GM21619 (cell line): ENCODE measurements around the gene ITM2C.
A peak's percentile ranks its signal among the peaks of the same experiment; 100 is the strongest.

ENCODE experiments used
- ATAC-seq: cut with Tn5 transposase; IDR thresholded peaks from one replicate; pipeline ENCODE4 v1.9.1; 2021; ENCODE audit not compliant: unreplicated experiment

The ITM2C gene

DNA sequence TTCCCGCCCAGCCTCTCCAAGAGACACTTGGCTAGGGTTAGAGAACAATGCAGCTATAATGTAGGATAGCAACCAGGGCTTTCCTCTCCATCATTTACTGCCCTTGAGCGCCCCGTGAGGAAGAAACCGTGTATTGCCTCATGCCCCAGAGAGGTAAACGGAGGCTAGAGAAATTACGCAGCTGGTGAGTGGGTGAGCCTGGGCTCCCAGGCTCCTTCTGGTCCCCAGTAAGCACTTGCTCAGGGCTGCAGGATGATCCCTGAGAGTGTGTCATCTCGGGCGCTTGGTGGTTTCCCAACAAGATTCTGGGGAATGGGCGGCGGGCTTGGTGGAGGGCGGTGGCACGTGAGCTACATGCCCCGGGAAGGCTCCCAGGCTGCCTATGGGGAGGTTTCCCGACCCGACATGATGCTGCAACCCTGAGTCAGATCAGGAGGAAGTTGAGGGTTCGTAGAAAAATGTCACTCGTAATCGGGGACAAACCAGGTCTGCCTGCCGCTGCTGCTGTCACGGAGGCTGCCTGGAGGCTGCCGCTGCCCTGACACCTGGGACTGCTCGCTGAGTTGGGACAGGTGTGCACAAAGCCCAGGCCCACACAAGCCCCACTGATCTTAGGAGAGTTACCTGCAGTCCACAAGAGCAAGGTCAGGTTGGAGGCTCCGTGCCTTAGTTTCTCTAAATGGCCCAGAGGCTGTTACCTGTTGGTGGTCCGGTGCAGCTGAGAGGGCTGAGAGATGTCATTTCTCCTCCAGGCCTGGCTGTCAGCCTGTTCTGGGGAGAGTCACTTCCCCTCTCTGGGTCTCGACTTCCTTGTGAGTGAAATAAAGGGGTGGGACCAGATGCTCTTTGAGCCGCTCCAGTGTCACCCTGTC lies 60.0 kb downstream of the ITM2C start, which contains the start of gene GPR55:
Gene GPR55, minus strand, starts transcription at position 773 of the 872 bp plus-strand sequence. CDS start 14,280 bp downstream, outside the sequence.
- ATAC-seq: peak; percentile 34

GRCh38 chr2:230925443-230925878 lies 60.7 kb downstream of the ITM2C start:
- ATAC-seq: peak; percentile 6

DNA sequence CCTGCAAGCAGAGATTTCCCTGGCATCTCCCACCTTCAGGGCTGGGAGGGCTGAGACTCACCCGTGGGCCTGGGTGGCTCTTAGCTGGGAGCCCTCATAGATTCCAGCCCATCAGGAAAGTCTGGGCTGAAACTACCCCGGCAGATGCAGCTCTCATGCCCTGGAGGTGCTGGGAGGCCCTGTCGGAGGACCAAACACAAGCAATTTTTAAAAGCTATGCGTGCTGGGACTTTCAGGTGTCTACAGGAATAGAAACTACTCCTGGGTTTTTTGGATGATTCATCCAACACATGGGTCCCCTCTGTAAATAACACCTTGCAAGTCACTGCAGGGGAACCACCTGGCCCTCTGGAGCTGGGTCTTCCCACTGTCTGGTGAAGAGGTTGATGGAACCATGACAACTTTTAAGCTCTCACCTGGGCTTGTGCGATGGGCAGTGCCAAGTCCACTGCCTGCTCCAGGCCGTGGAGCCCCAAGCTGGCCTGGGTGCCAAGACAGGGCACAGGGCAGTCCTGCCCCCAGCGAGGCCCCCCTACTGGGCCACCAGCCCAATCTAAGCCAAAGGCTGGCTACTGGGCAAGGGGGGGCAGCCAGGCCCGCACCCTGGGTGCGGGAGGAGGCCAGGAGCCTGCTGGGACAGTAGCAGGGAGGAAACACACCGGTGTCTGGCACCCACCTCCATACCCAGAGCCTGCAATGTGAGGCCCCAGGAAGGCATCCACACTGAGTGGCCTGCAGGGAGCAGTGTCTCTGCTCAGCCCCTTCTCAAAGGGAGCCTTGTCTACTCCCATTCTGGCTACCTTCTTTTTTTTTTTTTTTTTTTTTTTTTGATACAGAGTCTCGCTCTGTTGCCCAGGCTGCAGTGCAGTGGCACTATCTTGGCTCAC lies 61.4 kb downstream of the ITM2C start:
- ATAC-seq: peak; percentile 39

DNA sequence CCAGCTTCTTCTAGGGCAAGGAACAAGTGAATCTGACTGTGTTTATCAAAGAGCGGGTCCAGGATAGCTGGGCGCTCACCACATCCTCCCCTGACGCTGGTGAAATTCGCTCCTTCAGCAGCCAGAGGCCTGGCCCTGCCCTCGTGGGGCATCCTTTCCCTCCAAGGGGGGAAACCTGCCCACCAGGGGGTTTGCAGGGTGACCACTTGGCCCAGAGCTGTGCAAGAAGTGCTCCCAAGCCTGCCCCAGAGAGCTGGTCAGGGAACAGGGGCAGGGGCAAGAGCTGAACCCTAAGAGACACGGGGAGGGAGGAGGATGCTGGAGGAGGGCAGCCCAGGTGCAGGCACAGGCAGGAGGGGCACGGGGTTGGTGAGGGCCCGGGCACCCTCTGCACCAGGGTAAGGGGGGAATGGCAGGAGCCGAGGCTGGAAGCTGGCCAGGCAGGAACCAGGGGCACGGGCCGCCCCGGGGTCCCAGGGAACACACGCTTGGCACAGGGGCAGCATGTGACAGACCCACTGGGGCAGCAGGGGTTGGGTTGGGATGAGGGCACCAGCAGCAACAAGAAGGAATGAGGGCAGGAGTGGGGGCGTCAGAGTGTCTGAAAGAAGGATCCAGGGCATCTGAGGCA lies 63.1 kb downstream of the ITM2C start:
- ATAC-seq: no peak
